HepG2 (cell line): Measurements from ENCODE around the gene ZBTB26. TPM values are rescaled to one million over a fixed set of nuclear protein-coding genes. Genes with fewer than 3 reads are reported as not detected.

Experiments used
- ATAC-seq: fragments of 200-7000 bp; cut with Tn5 transposase; 3 replicates; pipeline ENCODE4 v1.9.1; 2020; ENCODE audit warnings: mild to moderate bottlenecking, moderate library complexity
- BruUV-seq: library from RNA; stranded (reverse); fragments of 400-500 nt; replicated peaks from 2 replicates; lab custom pipeline; 2021; lab: Mats Ljungman, UMichigan
- CTCF ChIA-PET: fragments of 300-600 bp; formaldehyde crosslinking; extraction: SDS; loops from one replicate; lab custom pipeline; 2021; ENCODE audit warnings: low total read pairs, inconsistent platforms, low intra/inter-chr PET ratio; lab: Yijun Ruan, JAX
- POLR2A ChIA-PET: fragments of 350-600 bp; sonication (Branson Sonifier 250); formaldehyde crosslinking; loops from one replicate; lab custom pipeline; 2020; ENCODE audit warnings: antibody characterized with exemption, inconsistent platforms; lab: Yijun Ruan, JAX
- DNase-seq: peaks from one replicate; pipeline ENCODE4 v3.0.0-alpha.2; 2015; ENCODE audit warnings: low spot score
- FAIRE-seq: peaks from 3 replicates; lab custom pipeline; 2011; peaks lifted over from hg19 to GRCh38; lab: Jason Lieb, UNC
- H2AFZ ChIP-seq: one replicate; pipeline ENCODE4 v1.6.1; 2011; ENCODE audit warnings: low read length, inconsistent platforms
- H3K27ac ChIP-seq: fragments of 300-600 bp; 3 replicates; pipeline ENCODE4 v1.8.0; 2011; ENCODE audit warnings: mixed run types, mild to moderate bottlenecking, mixed read lengths, low read length, inconsistent platforms; ENCODE audit not compliant: insufficient read depth; ENCODE audit errors: extremely low read length
- H3K27me3 ChIP-seq, 2 experiments: fragments of 200-600 bp in 1 of 2; 2 replicates in 1 of 2; 3 replicates in 1 of 2; pipeline versions ENCODE4 v1.6.0 to v1.8.0; 2011; ENCODE audit warnings: low read length in 2 of 2, mild to moderate bottlenecking in 2 of 2, moderate library complexity in 2 of 2, inconsistent platforms in 1 of 2; ENCODE audit not compliant: insufficient read depth in 2 of 2, control insufficient read depth in 1 of 2
- H3K36me3 ChIP-seq, 2 experiments: fragments of 200-600 bp in 1 of 2; replicated peaks in 1 of 2; 2 replicates in 1 of 2; 3 replicates in 1 of 2; pipeline versions ENCODE4 v1.5.1 to v1.8.0; 2011; ENCODE audit warnings: low read length in 2 of 2, inconsistent platforms in 1 of 2; ENCODE audit not compliant: insufficient read depth in 2 of 2, control insufficient read depth in 1 of 2
- H3K4me1 ChIP-seq: 2 replicates; pipeline ENCODE4 v1.5.1; 2012; ENCODE audit warnings: low read length, inconsistent platforms; ENCODE audit not compliant: insufficient read depth
- H3K4me2 ChIP-seq: 2 replicates; pipeline ENCODE4 v1.6.0; 2011; ENCODE audit warnings: low read depth, low read length, inconsistent platforms
- H3K4me3 ChIP-seq, 3 experiments: fragments of 200-600 bp in 1 of 3; sonication (generic), shearing (Covaris generic) in 1 of 3; replicated peaks in 1 of 3; 2 replicates each; pipeline ENCODE4 v1.5.1; 2011 to 2016; ENCODE audit warnings: low read length in 3 of 3, inconsistent platforms in 2 of 3, low read depth in 2 of 3, mild to moderate bottlenecking in 2 of 3, control low read depth in 1 of 3, mixed read lengths in 1 of 3; ENCODE audit not compliant: insufficient read depth in 1 of 3
- H3K79me2 ChIP-seq: one replicate; pipeline ENCODE4 v1.6.1; 2011; ENCODE audit warnings: low read length, inconsistent platforms; ENCODE audit not compliant: insufficient read depth
- H3K9ac ChIP-seq: 2 replicates; pipeline ENCODE4 v1.6.0; 2011; ENCODE audit warnings: mild to moderate bottlenecking, low read depth, low read length, inconsistent platforms; ENCODE audit not compliant: insufficient read depth
- H3K9me3 ChIP-seq: 2 replicates; pipeline ENCODE4 v1.5.1; 2012; ENCODE audit warnings: mild to moderate bottlenecking, low read length
- H4K20me1 ChIP-seq: 2 replicates; pipeline ENCODE4 v1.6.0; 2011; ENCODE audit warnings: inconsistent platforms, mild to moderate bottlenecking, low read length, moderate library complexity; ENCODE audit not compliant: insufficient read depth
- ATF7-NPFF ChIP-seq: sonication (generic); formaldehyde crosslinking; IDR thresholded peaks from 2 replicates; pipeline ENCODE4 v1.8.1; 2023; ENCODE audit warnings: mild to moderate bottlenecking, low read depth, missing genetic modification reagents, moderate library complexity
- CBX5 ChIP-seq: sonication (generic); formaldehyde crosslinking; IDR thresholded peaks from 2 replicates; pipeline ENCODE4 v1.4.0; 2020; ENCODE audit warnings: missing genetic modification reagents, borderline replicate concordance
- DNMT1 ChIP-seq: sonication (generic); formaldehyde crosslinking; IDR thresholded peaks from 2 replicates; pipeline ENCODE4 v1.5.1; 2020; ENCODE audit warnings: mild to moderate bottlenecking, missing genetic modification reagents
- FOXJ3 ChIP-seq: sonication (generic); formaldehyde crosslinking; IDR thresholded peaks from 2 replicates; pipeline ENCODE4 v1.4.0; 2020; ENCODE audit warnings: missing genetic modification reagents, mild to moderate bottlenecking, borderline replicate concordance
- HHEX ChIP-seq: IDR thresholded peaks from 2 replicates; pipeline ENCODE4 v1.6.1; 2016; ENCODE audit warnings: control low read depth
- HNRNPL ChIP-seq: fragments of 200-400 bp; formaldehyde crosslinking; IDR thresholded peaks from 2 replicates; pipeline ENCODE4 v1.6.1; 2017; ENCODE audit warnings: mild to moderate bottlenecking, low read depth, low read length
- MTF1 ChIP-seq: sonication (generic); formaldehyde crosslinking; IDR thresholded peaks from 2 replicates; pipeline ENCODE4 v1.5.0; 2020; ENCODE audit warnings: missing genetic modification reagents
- NAIF1 ChIP-seq: sonication (generic); formaldehyde crosslinking; IDR thresholded peaks from 2 replicates; pipeline ENCODE4 v1.5.0; 2020; ENCODE audit warnings: mild to moderate bottlenecking, missing genetic modification reagents, borderline replicate concordance
- NRL ChIP-seq: sonication (generic); formaldehyde crosslinking; IDR thresholded peaks from 2 replicates; pipeline ENCODE4 v1.5.0; 2020; ENCODE audit warnings: missing genetic modification reagents, mild to moderate bottlenecking, moderate library complexity, borderline replicate concordance
- SP2 ChIP-seq: sonication (generic); formaldehyde crosslinking; IDR thresholded peaks from 2 replicates; pipeline ENCODE4 v1.5.1; 2020; ENCODE audit warnings: mild to moderate bottlenecking, missing genetic modification reagents
- ZKSCAN5 ChIP-seq: sonication (generic); formaldehyde crosslinking; IDR thresholded peaks from 2 replicates; pipeline ENCODE4 v1.5.1; 2020; ENCODE audit warnings: mild to moderate bottlenecking, missing genetic modification reagents
- ZNF10 ChIP-seq: sonication (generic); formaldehyde crosslinking; IDR thresholded peaks from 2 replicates; pipeline ENCODE4 v1.4.0; 2020; ENCODE audit warnings: mild to moderate bottlenecking, low read depth, missing genetic modification reagents, borderline replicate concordance
- ZNF24 ChIP-seq: fragments of 450-650 bp; IDR thresholded peaks from 2 replicates; pipeline ENCODE4 v1.6.1; 2017; ENCODE audit warnings: antibody characterized with exemption, mild to moderate bottlenecking
- ZNF331 ChIP-seq: sonication (generic); formaldehyde crosslinking; IDR thresholded peaks from 2 replicates; pipeline ENCODE4 v1.4.0; 2020; ENCODE audit warnings: missing genetic modification reagents
- ZNF414 ChIP-seq: sonication (generic); formaldehyde crosslinking; IDR thresholded peaks from 2 replicates; pipeline ENCODE4 v1.5.0; 2020; ENCODE audit warnings: missing genetic modification reagents
- WGBS: methylation state at CpG from one replicate; pipeline ENCODE4 v1.1.6; 2017; ENCODE audit warnings: low lambda C conversion rate; 5-methylcytosine and 5-hydroxymethylcytosine counted together
- in situ Hi-C: cut with HindIII; loops from 2 replicates; pipeline ENCODE4 v1.10.0; 2017; ENCODE audit warnings: low pct_unique_long_range_greater_than_20kb; ENCODE audit not compliant: extremely low pct_ligation_motif_present
- intact Hi-C: fragments of 100-400 bp; cut with micrococcal nuclease; formaldehyde crosslinking; loops from one replicate; pipeline ENCODE4 v1.10.0; 2022; ENCODE audit not compliant: unreplicated experiment
- polyA plus RNA-seq, 8 experiments: library from polyadenylated mRNA; depleted of rRNA in 3 of 8; stranded (reverse) in 7 of 8; unstranded in 1 of 8; fragments of >200 nt; fragmentation: Illumina TruSeq in 4 of 8; extraction: Trizol in 4 of 8; gene quantifications; 2 replicates each; pipeline versions ENCODE4 v1.2.1 to v1.2.3, GENCODE V29; 2011 to 2016; ENCODE audit warnings: low read depth in 4 of 8, missing spikeins in 1 of 8, mixed read lengths in 1 of 8; ENCODE audit not compliant: insufficient read depth in 1 of 8
- total RNA-seq, 5 experiments: library from RNA; depleted of rRNA; stranded (reverse); fragments of >200 nt; fragmentation: Illumina TruSeq; extraction: Trizol; gene quantifications; 2 replicates each; pipeline ENCODE4 v1.2.3, GENCODE V29; 2016; ENCODE audit warnings: low read depth in 1 of 5
- TF ChIP-seq, protein P1 (sequence below): sonication (generic); formaldehyde crosslinking; IDR thresholded peaks from 2 replicates; pipeline ENCODE4 v1.5.0; 2020; ENCODE audit warnings: mild to moderate bottlenecking, missing genetic modification reagents

Gene ZBTB26
- total and polyA plus RNA-seq, 2 of the 13 experiments (the other 11 are each of a cell fraction or from before 2014, with no cell fraction given), result 4.5 to 8.6 TPM

DNA sequence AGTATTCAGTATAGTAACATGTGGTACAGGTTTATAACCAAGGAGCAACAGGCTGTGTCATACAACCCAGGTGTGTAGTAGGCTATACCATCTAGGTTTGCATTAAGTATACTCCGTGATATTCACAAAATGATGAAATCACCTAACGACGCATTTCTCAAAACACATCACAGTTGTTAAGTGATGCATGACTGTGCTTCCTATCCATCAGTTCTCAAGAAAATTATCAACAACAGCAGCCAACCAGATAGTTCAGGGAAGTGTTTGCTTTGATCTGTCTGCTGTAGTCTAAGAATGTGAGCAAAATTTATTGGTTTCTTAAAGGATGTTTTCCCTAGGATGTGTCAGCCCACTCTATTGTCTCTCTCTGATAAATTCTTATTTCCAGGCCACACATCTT is 7.4 kb downstream of the ZBTB26 start:
- no peak for TF ChIP-seq CBX5 (CRISPR knock-in tag)
- TF ChIP-seq MTF1 (CRISPR knock-in tag), result no peak
- TF ChIP-seq ATF7-NPFF (CRISPR knock-in tag), result no peak
- TF ChIP-seq, all 625 proteins: peak for 0
- Histone ChIP-seq H3K9me3 (no peaks in the 10 kb centered on the region), H4K20me1 (no peaks in the 10 kb centered on the region), H3K36me3 (peaks cover 2 to 12% of the 10 kb centered on the region in 2 experiments; a peak in 3 of 5 replicates), H3K27ac (no peak overlapping the region), H3K4me2 (no peak overlapping the region), H3K4me3 (no peak overlapping the region), H3K27me3 (no peaks in the 10 kb centered on the region), H2AFZ (no peak overlapping the region), H3K4me1 (peaks cover 2% of the 10 kb centered on the region; the same call in 1 of the 2 replicates), H3K79me2 (peaks cover 19% of the 10 kb centered on the region), H3K9ac (no peak overlapping the region)
- BruUV-seq, result no TSS peak
- ATAC-seq, result no peak
- intact Hi-C loops, result no loop called here
- WGBS, result 98% methylated on average over 3 of the region's 3 CpGs
- ChIA-PET CTCF (no interaction called here), POLR2A (interaction anchor here (1.9 kb wide), 1 partner anchor 11 kb away, joined by 9 read pairs; the partner anchor contains the start of gene ZBTB6)
- no peak for DNase-seq
- in situ Hi-C loops, result no loop called here
- FAIRE-seq, result no peak

- Histone ChIP-seq H3K4me1 (no peaks in the 10 kb centered on the region), H3K27me3 (no peaks in the 10 kb centered on the region), H3K9ac (no peak overlapping the region), H3K4me3 (no peak overlapping the region), H3K79me2 (peaks cover 12% of the 10 kb centered on the region), H3K4me2 (no peak overlapping the region), H4K20me1 (no peaks in the 10 kb centered on the region), H3K27ac (no peak overlapping the region), H2AFZ (no peak overlapping the region), H3K9me3 (no peaks in the 10 kb centered on the region), H3K36me3 (peaks cover 4 to 24% of the 10 kb centered on the region in 2 experiments; a peak in 3 of 5 replicates)
- DNase-seq, result no peak
- no TSS peak for BruUV-seq
- WGBS, result 97% methylated on average over 8 of the region's 8 CpGs
- POLR2A ChIA-PET, result no interaction called here
- in situ Hi-C loops (no loop called here), intact Hi-C loops (no loop called here)
- TF ChIP-seq NRL (no peak), SP2 (CRISPR knock-in tag) (no peak), ZNF24 (no peak), ZNF414 (CRISPR knock-in tag) (no peak), ZNF10 (CRISPR knock-in tag) (no peak), ZNF331 (CRISPR knock-in tag) (no peak), FOXJ3 (CRISPR knock-in tag) (no peak), HHEX (CRISPR knock-in tag) (no peak), DNMT1 (CRISPR knock-in tag) (no peak), HNRNPL (no peak), ZKSCAN5 (CRISPR knock-in tag) (no peak), NAIF1 (CRISPR knock-in tag) (no peak)
- TF ChIP-seq, protein P1, sequence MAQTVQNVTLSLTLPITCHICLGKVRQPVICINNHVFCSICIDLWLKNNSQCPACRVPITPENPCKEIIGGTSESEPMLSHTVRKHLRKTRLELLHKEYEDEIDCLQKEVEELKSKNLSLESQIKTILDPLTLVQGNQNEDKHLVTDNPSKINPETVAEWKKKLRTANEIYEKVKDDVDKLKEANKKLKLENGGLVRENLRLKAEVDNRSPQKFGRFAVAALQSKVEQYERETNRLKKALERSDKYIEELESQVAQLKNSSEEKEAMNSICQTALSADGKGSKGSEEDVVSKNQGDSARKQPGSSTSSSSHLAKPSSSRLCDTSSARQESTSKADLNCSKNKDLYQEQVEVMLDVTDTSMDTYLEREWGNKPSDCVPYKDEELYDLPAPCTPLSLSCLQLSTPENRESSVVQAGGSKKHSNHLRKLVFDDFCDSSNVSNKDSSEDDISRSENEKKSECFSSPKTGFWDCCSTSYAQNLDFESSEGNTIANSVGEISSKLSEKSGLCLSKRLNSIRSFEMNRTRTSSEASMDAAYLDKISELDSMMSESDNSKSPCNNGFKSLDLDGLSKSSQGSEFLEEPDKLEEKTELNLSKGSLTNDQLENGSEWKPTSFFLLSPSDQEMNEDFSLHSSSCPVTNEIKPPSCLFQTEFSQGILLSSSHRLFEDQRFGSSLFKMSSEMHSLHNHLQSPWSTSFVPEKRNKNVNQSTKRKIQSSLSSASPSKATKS (CRISPR knock-in tag), result no peak
- FAIRE-seq, result no peak
- CTCF ChIA-PET, result no interaction called here
- no peak for ATAC-seq
Observed at GRCh38 chr9:122922713-122923112, 8.6 kb downstream of the ZBTB26 start.
